HG02840 (cell line): Measurements from ENCODE around the gene NBEAL1.
"Not testable (repeated sequence)": the region's sequence is repeated elsewhere in the genome, so short reads cannot be mapped to it uniquely, and the experiment has no call there.

Source experiments
- ATAC-seq: cut with Tn5 transposase; IDR thresholded peaks from one replicate; pipeline ENCODE4 v1.9.1; 2021; ENCODE audit warnings: mild to moderate bottlenecking, moderate library complexity, moderate number of reproducible peaks; ENCODE audit not compliant: unreplicated experiment, low FRiP score

Gene NBEAL1

GRCh38 chr2:203014456-203015199 lies at the start of gene NBEAL1:
TSS of gene NBEAL1 (plus strand) at chr2:203014875. CDS start at chr2:203016385, 1,510 bp downstream.
- peak; percentile 98 for ATAC-seq

DNA sequence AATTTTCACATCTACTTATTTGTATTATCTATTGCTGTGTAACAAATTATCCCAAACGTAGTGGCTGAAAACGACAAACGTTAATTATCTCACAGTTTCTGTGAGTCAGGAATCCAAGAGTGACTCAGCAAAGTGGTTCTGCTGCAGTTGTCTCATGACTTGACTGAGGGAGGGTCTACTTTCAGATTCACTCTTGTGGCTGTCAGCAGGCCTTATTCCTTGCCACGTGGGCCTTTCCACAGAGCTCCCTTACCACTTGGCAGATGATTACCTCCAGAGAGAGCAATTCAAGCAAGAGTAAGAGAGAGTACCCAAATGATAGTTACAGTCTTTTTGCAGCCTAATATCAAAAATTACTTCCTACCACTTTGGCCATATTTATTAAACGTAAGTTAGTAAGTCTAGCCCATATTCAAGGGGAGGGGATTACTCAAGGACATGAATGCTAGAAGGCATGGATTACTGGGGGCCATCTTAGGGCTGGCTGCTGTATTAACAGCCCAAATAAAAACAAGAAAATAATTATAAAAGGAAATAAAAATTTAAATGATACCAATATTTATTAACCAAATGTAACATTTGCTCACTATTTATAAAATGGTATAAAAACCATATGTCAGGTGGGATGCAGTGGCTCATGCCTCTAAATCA lies 48.7 kb upstream of the NBEAL1 start:
- ATAC-seq = no peak

- ATAC-seq = not testable (repeated sequence)
These were observed 45.3 kb upstream of the NBEAL1 start for GRCh38 chr2:202969404-202969803.

DNA sequence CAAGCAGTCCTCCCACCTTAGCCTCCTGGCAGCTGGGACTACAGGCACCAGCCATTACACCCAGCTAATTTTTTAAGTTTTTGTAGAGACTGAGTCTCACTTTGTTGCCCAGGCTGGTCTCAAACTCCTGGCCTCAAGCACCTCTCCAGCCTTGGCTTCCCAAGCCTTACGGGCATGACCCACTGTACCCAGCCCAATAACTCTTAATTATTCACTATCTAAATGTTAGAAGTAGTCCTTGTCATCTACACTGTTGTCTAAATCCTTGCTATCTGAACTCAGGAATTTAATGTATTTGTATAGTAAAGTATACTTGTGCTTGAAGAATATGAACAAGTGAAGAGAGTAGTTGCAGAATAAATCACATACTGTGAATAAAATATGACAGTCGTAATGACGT lies 37.9 kb upstream of the NBEAL1 start:
- ATAC-seq = no peak

- no peak for ATAC-seq
These were observed 31.7 kb upstream of the NBEAL1 start for GRCh38 chr2:202982779-202983491.

- no peak for ATAC-seq
These were observed 24.9 kb upstream of the NBEAL1 start for GRCh38 chr2:202989749-202990148.

- no peak for ATAC-seq
These were observed 24.2 kb upstream of the NBEAL1 start for GRCh38 chr2:202990501-202990900.

DNA sequence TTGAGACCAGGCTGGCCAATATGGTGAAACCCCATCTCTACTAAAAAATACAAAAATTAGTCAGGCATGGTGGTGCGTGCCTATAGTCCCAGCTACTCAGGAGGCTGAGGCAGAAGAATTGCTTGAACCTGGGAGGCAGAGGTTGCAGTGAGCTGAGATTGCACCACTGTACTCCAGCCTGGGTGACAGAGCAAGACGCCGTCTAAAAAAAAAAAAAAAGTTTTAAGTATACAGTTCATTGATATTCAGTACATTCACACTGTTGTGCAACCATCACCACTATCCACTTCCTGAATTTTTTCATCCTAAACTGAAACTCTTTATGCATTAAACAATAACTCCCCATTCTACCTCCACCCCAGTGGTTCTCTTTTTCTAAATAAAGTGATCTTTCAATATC lies 17.6 kb upstream of the NBEAL1 start:
- not testable (repeated sequence) for ATAC-seq

DNA sequence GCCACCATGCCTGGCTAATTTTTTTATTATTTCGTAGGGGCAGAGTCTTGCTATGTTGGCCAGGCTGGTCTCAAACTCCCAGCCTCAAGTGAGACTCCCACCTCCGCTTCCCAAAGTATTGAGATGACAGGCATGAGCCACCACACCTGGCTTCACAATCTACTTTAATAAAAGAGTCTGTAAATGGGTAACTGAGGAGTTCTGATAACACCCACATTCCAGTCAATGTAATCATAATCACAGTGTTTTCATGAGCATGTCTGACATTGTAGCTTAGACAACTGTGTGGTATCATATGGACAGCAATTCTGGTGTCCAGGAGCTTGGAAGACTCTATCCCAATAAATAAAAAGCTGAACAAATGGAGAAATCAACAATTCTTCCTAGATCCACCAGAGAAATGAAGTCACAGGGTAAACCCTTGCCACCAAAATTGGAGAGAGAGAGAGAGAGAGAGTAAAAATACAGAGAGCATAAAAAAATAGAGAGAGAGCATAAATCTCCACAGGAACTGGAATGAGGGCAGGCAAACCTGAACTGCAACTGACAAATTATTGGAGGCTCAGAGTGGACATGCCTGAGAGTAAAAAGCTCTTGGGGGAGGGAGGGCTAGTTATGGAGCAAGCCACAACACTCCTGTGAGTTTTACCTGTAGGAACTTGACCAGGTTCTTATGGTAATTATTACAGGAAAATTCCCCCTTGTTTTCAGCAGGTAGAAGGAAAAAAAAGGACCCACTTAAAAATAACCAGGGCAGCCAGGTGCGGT lies 12.4 kb upstream of the NBEAL1 start:
- no peak for ATAC-seq

DNA sequence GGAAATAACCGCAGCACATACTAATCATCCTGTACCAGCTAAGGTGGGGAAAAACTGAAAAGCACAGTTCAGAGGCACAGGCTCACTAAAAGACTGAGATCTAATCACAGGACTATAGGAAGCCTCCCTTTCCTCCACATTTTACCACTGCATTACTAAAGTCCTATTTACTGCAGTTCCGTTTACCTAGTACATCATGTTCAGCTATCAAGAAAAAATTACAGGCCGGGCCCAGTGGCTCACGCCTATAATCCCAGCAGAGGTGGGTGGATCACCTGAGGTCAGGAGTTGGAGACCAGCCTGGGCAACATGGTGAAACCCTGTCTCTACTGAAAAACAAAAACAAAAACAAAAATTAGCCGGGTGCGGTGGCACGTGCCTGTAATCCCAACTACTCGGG lies 11.0 kb upstream of the NBEAL1 start:
- no peak for ATAC-seq

DNA sequence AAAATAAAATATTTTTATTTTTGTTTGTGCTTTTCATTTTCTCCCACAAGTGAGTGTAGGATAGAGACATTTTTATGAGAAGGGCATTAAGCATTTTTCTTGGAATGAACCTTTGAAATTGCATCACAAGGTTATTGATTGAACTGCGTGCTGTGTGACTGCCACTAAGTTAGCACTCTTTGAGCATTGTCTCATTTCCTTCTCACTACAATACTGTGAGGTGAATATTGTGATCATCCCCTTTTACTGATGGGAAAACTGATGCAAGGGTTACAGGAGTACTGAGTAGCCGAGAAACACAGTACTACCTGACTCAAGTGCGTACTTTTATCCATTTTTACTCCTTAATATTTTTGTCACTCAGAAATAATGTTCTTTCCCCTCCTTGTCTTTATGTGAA lies 2.0 kb downstream of the NBEAL1 start:
- ATAC-seq = no peak

- no peak for ATAC-seq
These were observed 3.5 kb downstream of the NBEAL1 start for GRCh38 chr2:203018181-203018580.

DNA sequence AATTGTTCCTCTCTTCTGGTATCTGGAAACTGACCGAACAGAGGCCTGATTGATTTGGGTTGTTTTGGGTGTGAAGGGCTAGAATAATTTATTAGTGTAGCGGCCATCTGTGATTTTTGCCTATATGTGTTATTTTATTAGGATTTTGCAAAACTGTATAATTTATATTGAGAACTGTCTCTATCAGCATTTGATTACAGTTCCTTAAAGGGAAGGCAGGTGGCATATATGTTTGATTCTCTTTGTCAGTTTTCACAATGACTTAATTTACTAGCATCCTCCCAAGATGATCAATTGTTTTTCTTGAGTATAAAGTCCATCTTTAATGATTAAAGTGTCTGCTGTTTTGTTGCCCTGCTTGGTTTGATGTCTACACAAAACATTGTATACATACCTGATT lies 4.5 kb downstream of the NBEAL1 start:
- no peak for ATAC-seq

DNA sequence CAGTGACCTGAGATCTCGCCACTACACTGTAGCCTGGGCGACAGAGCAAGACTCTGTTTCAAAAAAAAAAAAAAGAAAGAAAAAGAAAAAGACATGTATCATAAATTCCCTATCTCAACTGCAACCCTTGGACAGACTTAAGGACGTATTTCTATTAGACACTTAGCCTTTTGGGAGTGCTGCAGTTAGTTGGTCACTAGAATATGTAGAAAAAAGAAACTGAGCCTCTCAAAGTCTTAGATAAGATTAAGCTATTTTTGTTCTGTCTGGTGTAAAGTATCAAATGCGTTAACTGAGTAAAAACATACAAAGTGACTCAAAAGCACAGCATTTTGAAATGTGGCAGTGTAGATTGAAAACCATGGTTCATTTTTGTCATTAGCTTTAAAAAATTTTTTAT lies 7.3 kb downstream of the NBEAL1 start:
- ATAC-seq = no peak

DNA sequence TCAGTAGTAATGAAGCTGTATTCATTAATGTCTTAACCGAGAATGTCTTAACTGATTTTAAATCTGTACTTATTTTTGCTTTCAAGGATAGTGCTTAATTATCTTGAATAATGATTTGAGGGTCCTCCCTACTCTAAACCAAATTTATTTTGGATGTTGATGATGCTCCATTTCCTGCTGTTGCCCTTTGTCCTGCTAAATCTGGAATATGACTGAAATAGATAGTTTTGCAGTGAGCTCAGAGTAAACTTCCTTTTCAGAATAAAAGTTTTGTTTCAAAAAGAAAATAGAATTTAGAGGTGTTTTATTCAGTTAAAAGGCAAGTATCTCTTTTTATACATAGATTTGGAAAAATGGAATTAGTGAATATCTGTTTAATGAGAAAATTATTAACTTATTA lies 8.1 kb downstream of the NBEAL1 start:
- no peak for ATAC-seq

GRCh38 chr2:203025592-203025991 lies 10.9 kb downstream of the NBEAL1 start:
- no peak for ATAC-seq

DNA sequence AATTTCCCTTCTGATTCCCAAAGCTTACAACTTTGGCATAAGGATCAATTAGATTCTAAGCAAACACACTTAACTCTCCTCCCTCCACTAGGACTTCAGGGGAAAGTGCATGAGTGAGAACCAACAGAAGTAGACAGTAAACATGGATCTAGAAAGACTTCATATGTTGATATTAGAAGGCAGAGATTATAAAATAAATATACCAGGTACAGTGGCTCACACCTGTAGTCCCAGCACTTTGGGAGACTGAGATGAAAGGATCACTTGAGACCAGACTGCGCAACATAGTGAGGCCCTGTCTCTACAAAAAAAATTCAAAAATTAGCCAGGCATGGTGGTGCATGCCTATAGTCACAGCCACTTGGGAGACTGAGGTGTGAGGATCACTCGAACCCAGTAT lies 15.9 kb downstream of the NBEAL1 start:
- ATAC-seq = no peak

DNA sequence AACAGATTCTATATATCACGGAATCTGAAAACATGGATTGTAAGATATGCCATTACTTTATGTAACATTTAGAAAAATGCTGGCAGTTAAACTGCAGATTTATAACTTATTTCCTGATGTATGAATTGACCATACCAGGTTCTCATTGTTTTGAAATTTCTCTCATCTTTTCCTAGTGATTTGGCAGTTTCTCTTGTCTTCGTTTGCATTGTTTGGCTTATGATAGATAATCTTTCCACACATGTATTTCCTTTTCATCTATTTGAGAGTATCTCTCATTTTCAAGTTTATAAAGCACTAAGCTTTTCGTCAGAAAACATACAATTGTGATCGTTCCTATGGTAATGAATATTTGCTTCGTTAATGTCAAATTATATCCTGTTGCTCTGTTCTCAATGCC lies 16.3 kb downstream of the NBEAL1 start:
- no peak for ATAC-seq

DNA sequence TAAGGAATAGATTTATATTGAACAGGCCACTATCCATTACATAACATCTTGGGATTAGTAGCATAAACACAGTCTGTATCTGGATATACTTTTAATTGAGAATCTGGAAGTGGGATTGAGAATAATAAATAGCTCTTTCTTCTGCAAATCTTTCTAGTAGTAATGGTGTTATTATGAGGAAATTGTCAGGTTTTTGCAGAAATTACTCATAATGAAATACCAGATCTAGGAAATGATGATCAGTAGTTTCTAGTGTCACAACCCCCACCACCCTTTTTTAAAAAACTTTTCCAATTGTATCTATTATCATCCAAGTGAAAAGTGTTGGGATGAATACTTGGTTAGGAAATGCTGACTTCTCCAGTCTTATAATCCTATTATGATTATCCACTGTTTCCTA lies 18.7 kb downstream of the NBEAL1 start:
- no peak for ATAC-seq

- no peak for ATAC-seq
These were observed 21.3 kb downstream of the NBEAL1 start for GRCh38 chr2:203035879-203036470.
